IPS-18c (cell line): Measurements from ENCODE around the gene MAOB.
"Not testable (repeated sequence)": the region's sequence is repeated elsewhere in the genome, so short reads cannot be mapped to it uniquely, and the experiment has no call there.

Source experiments
- H3K4me3 ChIP-seq: 2 replicates; pipeline ENCODE4 v1.7.0; 2013; ENCODE audit warnings: low read depth, mild to moderate bottlenecking, low read length, moderate library complexity; ENCODE audit not compliant: insufficient read depth
- H3K9me3 ChIP-seq: one replicate; pipeline ENCODE4 v1.6.1; 2013; ENCODE audit warnings: mild to moderate bottlenecking, low read length, moderate library complexity; ENCODE audit not compliant: control insufficient read depth, insufficient read depth

The MAOB gene

GRCh38 chrX:43882294-43882681 is at the start of gene MAOB:
MAOB (minus strand) TSS chrX:43882450; CDS start chrX:43882299, 151 bp downstream.
- H3K4me3 ChIP-seq: peak within 1 kb of the TSS; percentile 34

GRCh38 chrX:43922032-43922431 is 39.8 kb upstream of the MAOB start:
- H3K9me3 ChIP-seq, H3K4me3 ChIP-seq: not testable (repeated sequence)

More at GRCh38 chrX:43882294-43882681, at the start of gene MAOB:
- H3K9me3 ChIP-seq: peaks cover under 1% of the 10 kb centered on the region

- not testable (repeated sequence) for H3K9me3 ChIP-seq, H3K4me3 ChIP-seq
These were observed 28.5 kb upstream of the MAOB start for GRCh38 chrX:43910772-43911171.

- H3K4me3 ChIP-seq: no peak overlapping the region
- peaks cover 4% of the 10 kb centered on the region for H3K9me3 ChIP-seq
These were observed 27.8 kb upstream of the MAOB start for GRCh38 chrX:43910012-43910411.

GRCh38 chrX:43909141-43909540 is 26.9 kb upstream of the MAOB start:
- Histone ChIP-seq H3K9me3 (peaks cover 2% of the 10 kb centered on the region), H3K4me3 (no peak overlapping the region)

- peaks cover 4% of the 10 kb centered on the region for H3K9me3 ChIP-seq
- no peak overlapping the region for H3K4me3 ChIP-seq
These were observed 17.9 kb upstream of the MAOB start for GRCh38 chrX:43899878-43900815.

DNA sequence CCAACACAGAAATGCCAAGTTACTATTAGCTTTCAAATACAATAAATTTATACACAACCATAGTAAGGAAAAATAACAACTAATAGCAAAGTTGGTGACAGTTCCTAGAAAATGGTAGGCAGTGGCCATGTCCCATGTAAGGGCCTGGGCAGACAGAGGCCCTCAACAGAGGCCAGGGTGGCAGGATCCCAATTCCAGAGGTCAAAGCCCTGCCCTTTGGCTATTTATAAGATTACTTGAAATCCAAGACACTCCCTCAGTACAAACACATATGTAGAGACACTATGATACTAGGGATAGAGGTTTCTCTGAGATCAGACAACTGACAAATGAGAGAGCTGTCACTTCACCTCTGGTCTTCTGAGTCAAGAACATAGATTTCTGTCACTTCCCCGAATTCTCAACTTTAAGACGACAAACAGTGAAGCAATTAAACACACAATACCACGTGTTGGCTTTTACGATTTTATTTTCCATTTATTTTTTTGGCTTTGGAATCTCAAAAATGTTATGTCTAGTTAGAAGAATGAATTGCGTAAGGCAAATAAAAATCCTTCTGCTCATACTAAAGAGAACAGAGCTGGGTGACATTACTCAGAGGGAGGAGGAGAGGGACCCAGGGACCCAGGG is 16.3 kb upstream of the MAOB start:
- no peak overlapping the region for H3K4me3 ChIP-seq
- H3K9me3 ChIP-seq: peaks cover 4% of the 10 kb centered on the region

GRCh38 chrX:43897290-43897689 is 15.0 kb upstream of the MAOB start:
- H3K4me3 ChIP-seq: no peak overlapping the region
- H3K9me3 ChIP-seq: peaks cover 4% of the 10 kb centered on the region

- H3K4me3 ChIP-seq: no peak overlapping the region
- peaks cover 4% of the 10 kb centered on the region for H3K9me3 ChIP-seq
These were observed 10.2 kb upstream of the MAOB start for GRCh38 chrX:43892336-43892870.

DNA sequence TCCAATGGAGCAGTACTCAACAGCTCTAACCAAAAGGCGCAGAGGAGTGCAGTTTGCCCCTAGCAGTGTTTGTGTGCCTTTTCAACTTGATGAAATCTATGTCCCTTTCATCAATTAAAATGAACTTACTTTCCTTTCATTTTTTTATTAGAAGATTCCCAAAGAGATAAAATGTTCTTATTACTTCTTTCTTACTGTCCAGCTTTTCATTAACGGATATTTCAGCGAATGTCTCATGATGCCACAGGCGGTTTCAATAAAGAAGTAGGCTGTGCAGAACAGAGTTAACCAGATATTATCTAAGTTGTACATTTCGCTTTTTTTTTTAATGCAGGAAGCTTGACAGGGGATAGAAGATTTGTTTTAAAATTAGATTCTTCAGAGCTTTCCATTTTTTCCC is 3.4 kb upstream of the MAOB start:
- Histone ChIP-seq H3K4me3 (no peak overlapping the region), H3K9me3 (no peaks in the 10 kb centered on the region)

DNA sequence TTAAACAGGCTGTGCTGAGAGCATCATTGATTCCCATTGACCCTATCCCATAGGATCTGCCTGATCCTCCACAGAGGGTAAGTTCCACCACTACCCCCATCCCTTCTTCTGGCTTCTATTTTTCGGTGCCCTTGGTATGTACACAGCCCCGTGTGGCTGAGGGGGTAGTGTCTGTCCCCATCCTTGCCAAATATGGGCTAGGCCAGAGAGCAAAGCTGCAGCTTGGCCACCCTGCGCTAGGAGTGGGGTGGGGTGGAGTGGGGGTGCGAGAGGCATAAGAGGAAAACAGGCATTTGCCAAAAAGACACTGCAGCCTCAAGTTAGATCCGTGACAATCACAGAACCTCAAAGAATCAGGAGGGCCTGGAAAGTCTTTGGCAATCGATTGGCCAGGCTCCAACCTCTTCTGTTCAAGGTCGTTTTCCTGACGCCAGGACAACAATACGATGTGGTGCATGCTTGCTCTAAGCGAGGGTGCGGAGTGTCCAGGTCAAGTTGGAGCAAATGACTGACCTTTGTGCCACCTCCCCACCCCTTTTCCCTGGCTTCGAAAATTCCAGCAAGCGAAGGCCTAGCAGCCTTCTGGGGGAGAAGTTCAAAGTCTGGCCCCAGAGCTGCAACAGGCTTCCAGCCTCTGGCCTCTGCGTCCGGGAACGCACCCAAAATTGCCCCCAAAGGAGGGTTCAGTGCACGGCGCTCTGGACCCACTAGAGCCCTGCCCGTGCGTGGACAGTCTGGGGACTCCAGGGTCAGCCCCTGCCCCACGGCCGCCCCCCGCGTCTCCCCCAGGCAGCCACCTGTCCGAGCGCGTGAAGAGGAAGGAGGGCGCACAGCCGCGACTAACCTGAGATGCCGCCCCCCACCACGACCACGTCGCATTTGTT is 598 bp downstream of the MAOB start:
- Histone ChIP-seq H3K4me3 (peak overlapping the region; percentile 34; the same call in 1 of the 2 replicates), H3K9me3 (peaks cover 2% of the 10 kb centered on the region)

GRCh38 chrX:43880425-43880824 is 1.8 kb downstream of the MAOB start:
- Histone ChIP-seq H3K4me3 (no peak overlapping the region), H3K9me3 (peaks cover 2% of the 10 kb centered on the region)

DNA sequence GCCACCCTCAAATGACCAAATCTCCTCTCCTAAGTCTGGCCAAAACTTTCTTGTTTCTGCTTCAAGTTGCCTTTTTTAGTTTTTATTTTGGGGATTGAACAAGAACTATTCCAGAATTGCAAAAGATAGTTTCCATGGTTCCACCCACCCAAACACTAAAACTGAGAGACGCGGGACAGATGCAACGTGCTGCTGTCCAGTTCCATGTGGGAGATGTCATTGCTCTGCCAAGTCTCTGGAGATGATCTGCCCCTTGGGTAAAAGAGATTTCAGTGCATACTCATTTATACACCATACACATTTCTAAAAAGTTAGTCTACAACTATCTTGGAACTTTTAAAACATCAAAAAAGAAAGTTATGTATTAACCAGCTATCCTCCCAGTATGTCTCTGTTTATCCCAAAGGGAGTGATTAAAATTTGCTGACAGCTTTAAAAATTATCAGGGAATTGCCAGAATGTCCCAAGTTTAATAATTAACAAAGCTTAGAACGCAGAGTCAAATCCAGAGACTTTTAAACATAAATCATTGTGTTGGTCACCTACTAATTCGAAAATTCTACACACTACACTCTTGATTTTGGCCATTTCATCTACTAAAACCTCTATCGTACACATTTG is 3.2 kb downstream of the MAOB start:
- Histone ChIP-seq H3K4me3 (no peak overlapping the region), H3K9me3 (peaks cover 2% of the 10 kb centered on the region)

DNA sequence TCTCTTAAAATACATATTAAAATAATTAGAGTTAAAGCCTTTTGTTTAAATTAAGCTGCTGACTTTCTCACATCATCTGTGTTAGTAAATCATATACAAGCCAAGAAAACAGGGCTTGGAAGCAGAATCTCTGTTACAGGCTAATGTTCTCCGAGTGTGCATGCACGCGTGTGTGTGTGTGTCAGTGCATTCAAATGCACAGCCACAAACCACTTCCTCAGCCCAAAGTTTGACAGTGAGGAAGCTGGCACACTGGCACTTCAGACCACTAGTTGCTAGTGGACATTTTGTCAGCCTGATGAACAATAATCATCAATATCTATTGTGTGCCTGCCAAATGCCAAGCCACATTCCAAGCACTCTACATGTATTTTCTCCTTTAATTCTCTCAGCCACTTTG is 5.6 kb downstream of the MAOB start:
- Histone ChIP-seq H3K4me3 (no peak overlapping the region), H3K9me3 (peaks cover 2% of the 10 kb centered on the region)

- H3K9me3 ChIP-seq: no peaks in the 10 kb centered on the region
- H3K4me3 ChIP-seq: no peak overlapping the region
These were observed 11.4 kb downstream of the MAOB start for GRCh38 chrX:43870758-43871419.

DNA sequence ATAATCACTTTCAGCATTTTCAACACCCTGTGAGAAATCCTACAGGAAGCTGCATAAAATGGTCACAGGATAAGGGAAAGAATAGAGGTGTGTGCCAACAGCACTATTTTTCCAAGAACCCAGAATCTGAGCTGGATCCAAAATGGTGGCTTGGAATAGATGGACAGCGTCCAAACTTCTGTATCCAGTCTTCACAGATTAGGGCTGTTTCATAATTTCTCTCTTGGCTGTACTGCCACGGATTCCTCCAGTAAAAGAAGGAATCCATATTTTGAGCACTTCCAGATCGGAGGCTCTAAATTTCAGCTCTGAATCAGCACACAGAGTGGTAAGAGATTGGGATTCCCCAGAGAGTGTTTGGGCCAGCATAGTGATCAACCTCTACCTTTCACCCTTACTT is 12.2 kb downstream of the MAOB start:
- Histone ChIP-seq H3K9me3 (no peaks in the 10 kb centered on the region), H3K4me3 (no peak overlapping the region)
